Neural progenitor cell (in vitro differentiated cells): ENCODE results near the gene IFNA16.

Experiments
- EZH2 ChIP-seq: fragments of 200-600 bp; sonication (generic); IDR thresholded peaks from 2 replicates; pipeline ENCODE4 v1.6.1; 2017; ENCODE audit warnings: antibody characterized with exemption, mild to moderate bottlenecking, moderate library complexity
- TF ChIP-seq, protein P1 (sequence below): fragments of 200-600 bp; sonication (generic); IDR thresholded peaks from 2 replicates; pipeline ENCODE4 v1.5.1; 2017; ENCODE audit warnings: antibody characterized with exemption, mild to moderate bottlenecking

DNA sequence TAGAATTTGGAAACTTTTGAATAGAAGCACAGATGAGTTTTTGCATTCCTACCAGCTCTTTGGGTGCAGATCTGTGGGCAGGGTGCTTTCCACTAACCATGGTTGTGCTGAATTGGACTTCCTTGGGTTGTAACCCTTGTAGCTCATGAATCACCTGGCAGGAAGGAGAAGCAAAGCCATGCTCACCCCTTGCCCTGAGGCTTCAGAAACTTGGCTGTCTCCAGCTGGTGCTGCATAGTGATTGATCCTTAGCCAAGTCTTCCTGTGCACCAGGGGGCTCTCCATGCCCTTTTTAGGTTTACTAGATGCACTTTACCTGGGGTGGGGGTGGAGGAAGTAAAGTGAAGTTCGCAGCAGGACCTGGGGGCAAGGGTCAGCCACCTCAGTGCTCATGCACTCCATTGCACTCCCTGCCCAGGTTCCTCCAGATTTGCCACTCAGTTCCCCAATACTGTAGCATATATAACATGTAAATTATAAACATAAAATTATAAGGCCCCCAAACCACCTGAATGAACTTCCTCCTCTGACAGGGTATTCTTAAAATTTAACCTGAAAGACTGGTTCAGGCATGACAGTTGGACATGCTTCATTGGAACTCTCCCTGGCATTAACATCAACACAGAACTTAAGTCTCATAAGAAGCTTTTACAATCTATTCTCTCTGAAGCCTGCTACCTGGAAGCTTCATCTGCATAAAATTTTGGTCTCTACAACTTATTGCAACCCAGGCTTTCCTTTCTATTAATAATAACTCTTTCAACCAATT is 48.5 kb upstream of the IFNA16 start:
- TF ChIP-seq EZH2, result no peak
- TF ChIP-seq, protein P1, sequence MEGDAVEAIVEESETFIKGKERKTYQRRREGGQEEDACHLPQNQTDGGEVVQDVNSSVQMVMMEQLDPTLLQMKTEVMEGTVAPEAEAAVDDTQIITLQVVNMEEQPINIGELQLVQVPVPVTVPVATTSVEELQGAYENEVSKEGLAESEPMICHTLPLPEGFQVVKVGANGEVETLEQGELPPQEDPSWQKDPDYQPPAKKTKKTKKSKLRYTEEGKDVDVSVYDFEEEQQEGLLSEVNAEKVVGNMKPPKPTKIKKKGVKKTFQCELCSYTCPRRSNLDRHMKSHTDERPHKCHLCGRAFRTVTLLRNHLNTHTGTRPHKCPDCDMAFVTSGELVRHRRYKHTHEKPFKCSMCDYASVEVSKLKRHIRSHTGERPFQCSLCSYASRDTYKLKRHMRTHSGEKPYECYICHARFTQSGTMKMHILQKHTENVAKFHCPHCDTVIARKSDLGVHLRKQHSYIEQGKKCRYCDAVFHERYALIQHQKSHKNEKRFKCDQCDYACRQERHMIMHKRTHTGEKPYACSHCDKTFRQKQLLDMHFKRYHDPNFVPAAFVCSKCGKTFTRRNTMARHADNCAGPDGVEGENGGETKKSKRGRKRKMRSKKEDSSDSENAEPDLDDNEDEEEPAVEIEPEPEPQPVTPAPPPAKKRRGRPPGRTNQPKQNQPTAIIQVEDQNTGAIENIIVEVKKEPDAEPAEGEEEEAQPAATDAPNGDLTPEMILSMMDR, result no peak
